Trophoblast cell (in vitro differentiated cells and primary cell): ENCODE measurements around the gene FPR1.
A peak's percentile ranks its signal among the peaks of the same experiment; 100 is the strongest.

Source experiments
- DNase-seq, 2 donors: peaks; one replicate each; pipeline ENCODE4 v3.0.0-alpha.2; 2016
- H2AFZ ChIP-seq: 2 replicates; pipeline ENCODE4 v1.6.1; 2013; ENCODE audit warnings: low read length, moderate library complexity, mild to moderate bottlenecking; ENCODE audit not compliant: insufficient read depth, poor library complexity
- H2AK5ac ChIP-seq: 2 replicates; pipeline ENCODE4 v1.6.1; 2013; ENCODE audit warnings: mild to moderate bottlenecking, low read length
- H2BK120ac ChIP-seq: 2 replicates; pipeline ENCODE4 v1.6.1; 2013; ENCODE audit warnings: low read length, mild to moderate bottlenecking, moderate library complexity; ENCODE audit not compliant: insufficient read depth, poor library complexity
- H2BK12ac ChIP-seq: 2 replicates; pipeline ENCODE4 v1.6.1; 2013; ENCODE audit warnings: mild to moderate bottlenecking, low read length, moderate library complexity
- H2BK5ac ChIP-seq: 2 replicates; pipeline ENCODE4 v1.6.1; 2013; ENCODE audit warnings: low read length, low read depth, moderate library complexity, mild to moderate bottlenecking; ENCODE audit not compliant: poor library complexity
- H3K14ac ChIP-seq: 2 replicates; pipeline ENCODE4 v1.6.1; 2013; ENCODE audit warnings: mild to moderate bottlenecking, low read length
- H3K18ac ChIP-seq: 2 replicates; pipeline ENCODE4 v1.6.1; 2013; ENCODE audit warnings: mild to moderate bottlenecking, low read length
- H3K23ac ChIP-seq: 2 replicates; pipeline ENCODE4 v1.6.1; 2013; ENCODE audit warnings: low read length
- H3K27ac ChIP-seq: 2 replicates; pipeline ENCODE4 v1.5.1; 2013; ENCODE audit warnings: low read depth, mild to moderate bottlenecking, inconsistent platforms, low read length, moderate library complexity
- H3K27me3 ChIP-seq: 2 replicates; pipeline ENCODE4 v1.6.1; 2013; ENCODE audit warnings: inconsistent platforms, mild to moderate bottlenecking, low read length, moderate library complexity; ENCODE audit not compliant: insufficient read depth
- H3K36me3 ChIP-seq, 2 experiments: 1 replicate in 1 of 2; 2 replicates in 1 of 2; pipeline ENCODE4 v1.6.1; 2013; ENCODE audit warnings: low read length in 2 of 2, mild to moderate bottlenecking in 2 of 2, moderate library complexity in 1 of 2; ENCODE audit not compliant: insufficient read depth in 2 of 2, control insufficient read depth in 1 of 2
- H3K4ac ChIP-seq: 2 replicates; pipeline ENCODE4 v1.6.1; 2013; ENCODE audit warnings: low read depth, mild to moderate bottlenecking, low read length, moderate library complexity
- H3K4me1 ChIP-seq, 2 experiments: 1 replicate in 1 of 2; 2 replicates in 1 of 2; pipeline ENCODE4 v1.6.1; 2013; ENCODE audit warnings: low read length in 2 of 2, mild to moderate bottlenecking in 2 of 2, moderate library complexity in 1 of 2; ENCODE audit not compliant: insufficient read depth in 2 of 2, control insufficient read depth in 1 of 2
- H3K4me2 ChIP-seq: 2 replicates; pipeline ENCODE4 v1.6.1; 2013; ENCODE audit warnings: inconsistent platforms, mild to moderate bottlenecking, low read length, moderate library complexity
- H3K4me3 ChIP-seq: 2 replicates; pipeline ENCODE4 v1.5.1; 2013; ENCODE audit warnings: mild to moderate bottlenecking, low read depth, low read length, inconsistent platforms
- H3K79me1 ChIP-seq: one replicate; pipeline ENCODE4 v1.6.1; 2013; ENCODE audit warnings: low read length
- H3K79me2 ChIP-seq: 2 replicates; pipeline ENCODE4 v1.6.1; 2013; ENCODE audit warnings: low read length, mild to moderate bottlenecking; ENCODE audit not compliant: control insufficient read depth, insufficient read depth, poor library complexity
- H3K9ac ChIP-seq: 2 replicates; pipeline ENCODE4 v1.6.1; 2013; ENCODE audit warnings: mild to moderate bottlenecking, low read length
- H3K9me3 ChIP-seq: 2 replicates; pipeline ENCODE4 v1.6.1; 2013; ENCODE audit warnings: low read depth, mild to moderate bottlenecking, control low read depth, inconsistent platforms, low read length; ENCODE audit not compliant: insufficient read depth
- H4K12ac ChIP-seq: 2 replicates; pipeline ENCODE4 v1.6.1; 2013; ENCODE audit warnings: low read depth, mild to moderate bottlenecking, low read length, moderate library complexity
- H4K8ac ChIP-seq: 2 replicates; pipeline ENCODE4 v1.6.1; 2013; ENCODE audit warnings: low read depth, mild to moderate bottlenecking, low read length, moderate library complexity
- H4K91ac ChIP-seq: one replicate; pipeline ENCODE4 v1.6.1; 2013; ENCODE audit warnings: low read depth, mild to moderate bottlenecking, low read length, moderate library complexity
- WGBS: extraction: QIAGEN DNeasy Blood & Tissue Kit; methylation state at CpG from one replicate; pipeline ENCODE4 v1.1.7; 2013; ENCODE audit warnings: missing lambda C conversion rate; ENCODE audit not compliant: insufficient read length, insufficient coverage; ENCODE audit errors: extremely low coverage; 5-methylcytosine and 5-hydroxymethylcytosine counted together

FPR1 gene

GRCh38 chr19:51766461-51766860 lies 14.8 kb upstream of the FPR1 start:
- Histone ChIP-seq H3K36me3 (no peaks in the 10 kb centered on the region), H3K4me1 (no peaks in the 10 kb centered on the region), H2BK12ac (no peak overlapping the region)

GRCh38 chr19:51765086-51765485 lies 13.4 kb upstream of the FPR1 start:
- no peak overlapping the region for H2AFZ ChIP-seq
- WGBS = no CpG with 5 or more reads among the region's 5 CpGs
- no peaks in the 10 kb centered on the region for H3K79me1 ChIP-seq
- H4K8ac ChIP-seq = no peak overlapping the region
- H2BK120ac ChIP-seq = no peak overlapping the region
- H3K9ac ChIP-seq = no peak overlapping the region
- H3K9me3 ChIP-seq = no peaks in the 10 kb centered on the region
- H2AK5ac ChIP-seq = no peak overlapping the region
- no peak overlapping the region for H2BK12ac ChIP-seq
- H2BK5ac ChIP-seq = no peak overlapping the region
- H4K12ac ChIP-seq = no peak overlapping the region
- H3K14ac ChIP-seq = no peak overlapping the region
- no peak overlapping the region for H3K4me3 ChIP-seq
- no peak overlapping the region for H3K4me2 ChIP-seq
- no peak overlapping the region for H3K23ac ChIP-seq
- no peaks in the 10 kb centered on the region for H3K4me1 ChIP-seq
- no peak overlapping the region for H3K18ac ChIP-seq
- no peak overlapping the region for H4K91ac ChIP-seq
- H3K4ac ChIP-seq = no peak overlapping the region
- H3K27me3 ChIP-seq = no peaks in the 10 kb centered on the region
- H3K79me2 ChIP-seq = no peaks in the 10 kb centered on the region
- H3K36me3 ChIP-seq = no peaks in the 10 kb centered on the region
- no peak overlapping the region for H3K27ac ChIP-seq
- DNase-seq = no peak

More at GRCh38 chr19:51766461-51766860, 14.8 kb upstream of the FPR1 start:
- Histone ChIP-seq H2BK120ac (no peak overlapping the region), H3K79me2 (no peaks in the 10 kb centered on the region), H3K9ac (no peak overlapping the region), H3K23ac (no peak overlapping the region), H3K18ac (no peak overlapping the region), H4K8ac (no peak overlapping the region), H3K4me2 (no peak overlapping the region), H4K12ac (no peak overlapping the region), H4K91ac (no peak overlapping the region), H3K14ac (no peak overlapping the region), H3K27ac (no peak overlapping the region), H3K79me1 (no peaks in the 10 kb centered on the region), H3K4me3 (no peak overlapping the region), H2BK5ac (no peak overlapping the region), H2AK5ac (no peak overlapping the region), H3K27me3 (no peaks in the 10 kb centered on the region), H3K9me3 (no peaks in the 10 kb centered on the region), H2AFZ (no peak overlapping the region), H3K4ac (no peak overlapping the region)
- no CpG with 5 or more reads among the region's 5 CpGs for WGBS
- DNase-seq = peak in 1 of 2 donors; percentile 33

- Histone ChIP-seq H3K23ac (no peak overlapping the region), H3K4me3 (no peak overlapping the region), H4K12ac (no peak overlapping the region), H3K9ac (no peak overlapping the region), H4K8ac (no peak overlapping the region), H3K4ac (no peak overlapping the region), H3K79me2 (no peaks in the 10 kb centered on the region), H3K79me1 (no peaks in the 10 kb centered on the region), H3K9me3 (no peaks in the 10 kb centered on the region), H2BK120ac (no peak overlapping the region), H3K27ac (no peak overlapping the region), H3K4me2 (no peak overlapping the region), H2AK5ac (no peak overlapping the region), H3K4me1 (no peaks in the 10 kb centered on the region), H3K27me3 (no peaks in the 10 kb centered on the region), H4K91ac (no peak overlapping the region), H2BK5ac (no peak overlapping the region), H3K36me3 (no peaks in the 10 kb centered on the region), H2AFZ (no peak overlapping the region), H3K18ac (no peak overlapping the region), H2BK12ac (no peak overlapping the region), H3K14ac (no peak overlapping the region)
- no peak for DNase-seq
- no CpG with 5 or more reads among the region's 7 CpGs for WGBS
Observed at GRCh38 chr19:51761696-51762095, 10.0 kb upstream of the FPR1 start.

- Histone ChIP-seq H3K9me3 (peaks cover 2% of the 10 kb centered on the region), H4K12ac (no peak within 1 kb of the TSS)
- WGBS = no CpG with 5 or more reads among the region's 8 CpGs
Observed at GRCh38 chr19:51760697-51761356, 9.1 kb upstream of the FPR1 start, which contains the start of gene FPR2. FPR2 (plus strand) TSS chr19:51761180; CDS start chr19:51768659, 7,479 bp downstream.

More at GRCh38 chr19:51760697-51761356, 9.1 kb upstream of the FPR1 start, which contains the start of gene FPR2:
- Histone ChIP-seq H3K27ac (no peak within 1 kb of the TSS), H3K4me2 (no peak within 1 kb of the TSS), H3K79me1 (no peaks in the 10 kb centered on the region), H2BK120ac (no peak within 1 kb of the TSS), H2BK12ac (no peak within 1 kb of the TSS), H4K8ac (no peak within 1 kb of the TSS), H3K9ac (no peak within 1 kb of the TSS), H3K4me3 (no peak within 1 kb of the TSS), H3K18ac (no peak within 1 kb of the TSS), H2AK5ac (no peak within 1 kb of the TSS), H3K4ac (no peak within 1 kb of the TSS), H3K79me2 (no peaks in the 10 kb centered on the region), H3K27me3 (no peaks in the 10 kb centered on the region), H3K4me1 (no peaks in the 10 kb centered on the region), H3K23ac (no peak within 1 kb of the TSS), H2BK5ac (no peak within 1 kb of the TSS), H3K36me3 (no peaks in the 10 kb centered on the region), H2AFZ (no peak within 1 kb of the TSS), H4K91ac (no peak within 1 kb of the TSS), H3K14ac (no peak within 1 kb of the TSS)
- DNase-seq = no peak
